COLO668 (cell line): Measurements from ENCODE around the gene C5orf46.

Source experiments
- DNase-seq: peaks from one replicate; lab custom pipeline; 2025; ENCODE audit not compliant: unreplicated experiment; lab: John Stamatoyannopoulos, UW

C5orf46 gene

DNA sequence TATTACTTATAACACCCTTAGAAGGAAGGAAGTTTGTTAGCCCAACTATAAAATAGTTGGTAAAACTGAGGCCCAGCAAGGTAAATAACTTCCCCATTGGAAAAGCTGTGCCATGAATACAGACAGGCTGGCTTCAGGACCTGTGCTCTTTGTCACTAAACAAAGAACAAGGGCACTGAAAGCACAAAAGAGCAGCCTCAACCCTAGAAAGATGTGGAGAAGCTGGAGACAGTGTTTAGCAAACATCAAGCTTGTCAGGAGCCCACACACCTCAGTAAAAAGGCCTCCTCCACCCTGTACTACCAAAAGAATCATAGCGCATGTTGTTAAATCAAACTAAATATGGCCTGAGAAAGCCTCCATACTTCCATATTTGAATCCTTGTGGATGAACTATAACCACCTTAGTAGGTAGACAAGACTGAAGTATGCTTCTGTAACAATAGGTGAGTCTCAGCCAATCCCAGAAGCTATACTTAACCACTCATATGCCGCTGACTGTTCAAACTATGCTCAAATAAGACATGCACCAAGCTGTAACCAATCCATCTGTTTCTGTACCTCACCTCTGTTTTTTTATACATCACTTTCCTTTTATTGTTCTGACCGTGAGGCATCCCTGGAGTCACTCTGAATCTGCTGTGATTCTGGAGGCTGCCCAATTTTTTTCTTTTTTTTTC is 46.2 kb downstream of the C5orf46 start:
- no peak for DNase-seq

DNA sequence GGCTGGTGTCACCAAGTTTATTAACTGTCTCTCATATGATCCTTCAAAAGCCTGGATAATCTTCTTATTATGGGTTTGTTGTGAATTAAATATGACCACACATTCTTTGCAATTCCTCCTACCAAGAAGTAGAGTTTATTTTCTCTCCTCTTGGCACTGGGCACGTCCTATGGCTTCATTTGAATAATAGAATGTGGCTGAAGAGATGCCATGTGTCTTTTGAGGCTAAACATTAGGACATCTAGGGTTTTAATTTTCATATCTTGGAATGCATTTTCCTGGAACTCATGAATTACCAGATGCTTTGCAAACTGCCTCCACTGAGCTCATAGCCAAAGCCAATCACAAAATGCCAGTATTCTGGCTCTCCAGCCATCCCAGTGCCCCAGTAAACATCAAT is 47.8 kb downstream of the C5orf46 start:
- no peak for DNase-seq

DNA sequence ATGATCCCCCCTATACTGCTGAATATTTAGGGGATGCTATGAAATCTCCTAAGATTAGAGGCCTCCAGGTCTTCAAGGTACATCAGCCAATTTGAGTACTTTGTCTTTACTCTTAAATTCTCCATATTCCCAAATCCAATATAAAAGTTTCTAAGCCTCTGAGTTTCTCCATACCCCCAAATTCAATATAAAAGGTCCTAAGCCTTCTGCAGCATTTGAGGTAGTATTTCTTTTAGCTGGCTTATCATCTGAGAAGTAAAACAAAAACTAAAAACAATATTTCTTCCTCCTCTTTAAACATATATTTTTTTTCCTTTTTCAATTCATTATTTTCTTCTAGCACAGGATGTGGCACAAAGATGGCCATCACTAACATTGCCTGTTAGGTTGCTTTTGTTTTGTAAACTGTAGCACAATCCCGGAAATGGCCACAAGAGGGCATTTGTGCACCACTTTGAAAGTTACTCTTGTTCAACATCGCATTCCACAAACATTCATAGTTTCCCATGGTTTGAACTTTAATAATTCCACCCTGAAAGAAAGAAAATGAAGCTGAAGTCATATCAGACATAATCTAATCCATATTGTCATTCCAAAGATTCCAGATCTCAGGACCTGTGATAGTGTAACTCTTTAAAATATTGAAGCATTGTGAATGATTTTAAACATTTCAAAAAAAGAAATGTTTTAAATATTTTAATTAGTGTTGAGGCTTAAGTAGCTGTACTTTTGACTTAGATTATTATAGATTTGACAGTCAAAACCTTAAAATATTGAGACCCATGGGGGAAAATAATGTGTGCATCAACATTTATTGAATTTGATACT is 48.8 kb downstream of the C5orf46 start:
- peak; percentile 33 for DNase-seq

DNA sequence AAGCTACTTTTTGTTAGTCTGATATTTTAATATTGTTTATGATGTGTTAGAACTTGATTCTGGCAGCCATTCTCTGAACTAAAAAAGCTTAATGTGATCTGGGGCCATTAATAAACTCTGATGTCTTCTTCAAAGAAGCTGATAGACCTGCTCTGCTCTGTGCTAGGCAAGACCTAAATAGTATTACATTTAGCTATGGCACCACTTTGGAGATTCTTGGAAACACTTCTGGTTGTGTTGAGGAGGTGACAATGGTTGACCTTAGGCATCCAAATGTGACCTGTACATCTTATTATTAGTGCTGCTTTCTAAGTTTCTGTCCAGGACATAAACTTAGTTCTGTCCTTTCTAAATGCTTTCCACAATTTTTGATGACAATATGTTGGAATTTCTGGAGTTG is 49.5 kb downstream of the C5orf46 start:
- DNase-seq: no peak

DNA sequence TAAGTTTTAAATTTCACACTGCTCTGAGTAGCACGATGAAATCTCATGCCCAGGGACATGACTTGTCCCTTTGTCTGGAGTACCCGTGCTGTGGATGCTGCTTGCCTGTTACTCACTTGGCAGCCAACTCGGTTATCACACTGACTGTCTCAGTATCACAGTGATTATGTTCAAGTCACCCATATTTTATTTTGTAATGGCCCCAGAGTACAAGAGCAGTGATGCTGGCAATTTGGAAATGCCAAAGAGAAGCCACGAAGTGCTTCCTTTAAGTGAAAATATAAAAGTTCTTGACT is 50.6 kb downstream of the C5orf46 start:
- DNase-seq: no peak

DNA sequence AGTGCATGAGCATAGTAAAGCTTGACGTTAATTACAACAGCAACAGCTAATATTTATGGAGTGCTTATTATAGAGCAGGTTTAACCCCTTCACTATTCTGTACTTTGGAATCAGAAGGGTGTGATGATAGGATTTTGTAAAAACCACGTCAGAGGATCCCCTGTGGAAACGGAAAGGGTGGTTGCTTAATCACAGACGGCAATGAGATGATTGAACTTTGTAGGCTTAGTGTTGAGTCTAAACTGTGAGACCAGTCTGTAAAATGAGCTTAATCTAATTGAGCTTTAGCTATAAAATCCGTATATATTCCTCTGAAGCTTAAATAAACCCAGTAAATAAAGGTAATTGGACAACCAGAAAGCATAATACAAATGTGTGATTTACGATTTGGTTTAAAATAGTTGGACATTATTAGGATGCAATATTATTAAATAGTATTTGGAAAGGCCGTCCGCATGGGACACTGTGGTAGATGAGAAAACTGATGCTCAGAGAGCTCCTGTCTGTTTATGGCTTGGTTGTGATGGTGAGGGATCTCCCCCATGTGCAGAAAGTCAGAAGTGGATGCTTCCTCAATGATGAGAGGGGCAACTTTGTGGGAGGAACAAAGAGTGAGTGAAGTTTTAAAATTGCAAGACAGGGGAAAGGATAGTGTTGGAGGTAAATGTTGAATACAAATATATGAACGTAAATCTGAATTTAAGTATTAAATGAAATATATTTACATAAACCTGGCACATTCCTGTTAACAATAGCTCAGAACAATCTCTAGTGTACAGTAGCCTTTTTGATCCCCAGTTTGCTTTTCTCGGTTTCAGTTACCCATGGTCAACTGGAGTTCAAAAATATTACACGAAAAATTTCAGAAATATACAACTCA is 51.2 kb downstream of the C5orf46 start:
- no peak for DNase-seq

DNA sequence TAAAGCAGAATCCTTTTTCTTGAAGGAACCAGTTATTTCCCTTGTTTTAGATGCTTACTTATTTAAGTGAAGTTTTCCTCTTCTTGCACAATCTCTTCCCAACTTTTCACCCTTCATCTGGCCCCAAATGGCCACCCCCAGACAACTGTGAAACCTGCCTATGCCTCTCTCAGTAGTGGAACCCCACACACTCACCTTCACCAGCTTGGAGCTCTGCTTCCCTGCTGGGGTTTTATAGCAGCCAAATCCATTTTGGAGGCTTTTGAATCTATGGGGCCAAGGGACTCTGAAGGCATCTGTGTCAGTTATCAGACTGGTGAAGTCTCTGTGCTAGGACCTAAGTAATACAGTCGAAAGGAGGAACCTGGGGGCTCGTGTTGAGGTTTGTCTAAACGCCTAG is 52.0 kb downstream of the C5orf46 start:
- no peak for DNase-seq

DNA sequence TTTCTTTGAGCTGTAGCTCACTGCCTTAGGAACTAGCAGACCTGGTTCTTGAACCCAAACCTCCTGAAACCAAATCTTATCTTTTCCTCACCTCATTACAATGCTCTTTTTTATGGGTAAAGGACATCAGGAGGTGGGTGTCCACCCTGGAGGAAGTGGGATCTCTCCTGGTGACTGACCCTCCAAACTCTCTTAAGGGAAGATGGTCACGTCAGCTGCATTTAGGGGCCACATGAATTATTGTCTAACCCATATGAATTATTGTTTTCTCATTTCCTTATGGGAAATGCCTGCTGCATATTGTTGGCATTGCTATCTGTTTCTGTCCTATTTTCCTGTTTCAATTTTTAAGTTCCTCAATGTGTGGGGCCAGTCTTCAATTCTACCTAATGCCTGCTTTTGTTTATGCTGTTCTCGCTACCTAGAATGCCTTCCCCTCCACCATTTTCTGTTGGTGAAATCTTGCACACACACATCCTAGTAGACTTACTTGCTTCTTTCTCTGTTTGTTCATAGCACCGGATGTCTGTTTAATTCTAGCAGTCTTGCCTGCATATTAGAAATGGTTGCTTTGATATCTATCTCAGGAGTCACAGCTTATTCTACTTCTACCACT is 52.9 kb downstream of the C5orf46 start:
- DNase-seq: no peak

DNA sequence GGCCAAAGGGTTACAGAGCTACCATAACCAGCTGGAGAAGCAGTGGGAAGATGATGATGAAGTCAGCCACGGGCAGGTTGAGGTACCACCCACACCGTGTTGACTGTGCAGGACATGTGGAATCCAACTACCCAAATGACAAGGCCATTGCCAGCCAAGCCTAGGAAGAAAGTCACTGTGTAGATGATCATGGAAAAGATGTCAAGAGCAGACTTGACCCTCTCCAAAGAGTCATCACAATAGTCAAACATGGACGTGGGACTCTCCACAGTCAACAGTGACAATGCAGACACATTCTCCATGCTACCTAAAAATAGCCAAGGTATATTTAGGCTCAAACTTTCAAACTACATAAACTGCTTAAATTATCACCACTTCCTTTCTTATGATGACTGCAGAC is 54.0 kb downstream of the C5orf46 start:
- no peak for DNase-seq

DNA sequence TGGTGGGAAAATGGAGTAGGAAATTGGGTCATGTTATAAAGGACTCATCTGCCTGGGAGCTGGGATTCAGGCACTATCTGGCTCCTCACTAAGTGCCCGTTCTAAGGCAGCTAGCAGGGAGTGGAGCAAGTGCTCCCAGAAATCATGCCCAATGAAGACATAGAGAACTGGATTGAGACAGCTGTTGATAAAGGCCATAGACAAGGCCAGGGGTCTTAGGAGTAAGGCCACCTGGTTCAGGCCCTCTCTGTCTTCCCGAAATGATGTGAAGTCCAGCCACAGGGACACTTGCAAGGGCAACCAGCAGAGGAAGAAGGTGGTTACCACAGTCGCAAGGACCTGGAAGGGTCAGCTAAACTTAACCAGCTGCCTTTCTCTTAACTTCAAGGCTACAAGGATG is 54.8 kb downstream of the C5orf46 start:
- DNase-seq: no peak

DNA sequence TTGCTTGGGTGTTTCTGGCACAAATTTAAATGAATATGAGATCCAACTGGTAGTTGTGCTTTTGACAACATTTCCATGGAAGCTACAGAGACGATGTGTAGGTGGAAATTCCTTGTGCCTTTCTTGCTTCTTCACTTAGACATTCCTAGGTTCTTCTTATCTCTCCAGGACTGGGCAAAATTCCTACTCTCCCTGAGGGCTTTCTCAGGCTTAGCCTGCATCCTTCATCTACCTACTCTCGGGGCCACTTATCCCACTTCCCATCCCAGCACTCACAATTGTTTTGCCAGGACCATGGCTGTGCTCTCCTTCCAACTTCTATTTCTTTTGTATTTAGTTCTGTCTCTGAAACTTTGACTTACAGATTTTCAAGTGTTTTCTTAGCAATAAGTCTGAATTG is 57.1 kb downstream of the C5orf46 start:
- no peak for DNase-seq

DNA sequence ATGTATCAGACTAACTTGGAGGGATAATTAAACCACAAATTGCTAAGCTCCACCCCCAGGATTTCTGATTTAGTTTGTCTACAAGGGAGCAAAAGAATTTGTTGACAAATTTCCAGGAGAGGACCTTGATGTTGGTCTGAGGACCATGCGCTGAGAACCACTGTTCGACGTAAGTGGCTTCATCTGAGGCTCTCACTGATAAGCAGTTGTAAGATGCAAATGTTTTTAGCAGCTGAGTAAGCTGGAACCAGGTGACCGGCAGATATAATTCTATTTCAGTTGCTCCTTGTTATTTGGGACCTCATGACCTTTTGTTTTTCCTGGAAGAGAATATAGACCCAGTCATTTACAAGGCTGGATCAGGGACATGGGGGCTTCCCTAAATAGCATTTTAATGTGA is 60.7 kb downstream of the C5orf46 start:
- no peak for DNase-seq

DNA sequence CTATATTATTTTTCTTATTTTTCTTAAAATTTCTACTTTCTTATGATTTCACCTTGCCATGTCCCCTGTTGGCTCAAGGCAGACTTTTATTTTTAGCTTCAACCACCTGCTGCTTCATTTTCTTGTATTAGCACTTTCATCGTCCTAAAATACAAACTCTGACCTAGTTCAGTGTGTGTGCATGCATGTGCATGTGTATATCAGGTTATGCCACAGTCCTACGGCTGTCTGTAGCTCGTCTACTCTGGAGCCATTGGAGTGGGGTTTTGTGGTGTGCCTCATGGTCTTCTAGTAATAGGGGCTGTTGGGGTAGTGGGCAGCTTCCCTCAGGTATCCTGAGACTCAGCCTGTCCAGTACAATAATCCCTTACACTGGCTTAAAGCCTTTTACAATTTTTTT is 61.5 kb downstream of the C5orf46 start:
- no peak for DNase-seq

DNA sequence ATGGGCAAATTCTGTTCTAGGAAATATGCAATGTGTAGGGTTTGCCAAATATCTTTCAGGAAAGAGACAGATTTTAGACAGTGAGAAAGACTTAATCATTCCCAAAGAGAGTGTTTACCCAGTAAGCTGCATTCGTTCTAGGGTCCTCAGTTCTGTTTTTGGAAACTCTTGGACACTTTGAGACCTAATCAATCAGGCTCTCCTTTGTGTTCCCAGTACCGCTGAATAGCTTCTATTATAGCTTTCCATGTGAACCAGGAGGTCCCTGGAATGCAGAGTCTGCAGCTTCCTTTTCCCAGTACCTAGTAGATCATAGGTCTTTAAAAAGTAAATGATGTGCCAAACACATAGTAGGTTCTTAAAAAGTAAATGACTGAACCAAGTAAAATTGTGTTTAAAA is 63.5 kb downstream of the C5orf46 start:
- no peak for DNase-seq
